ENCODE results near the gene G2E3. TPM values are rescaled to one million over a fixed set of nuclear protein-coding genes. Genes with fewer than 3 reads are reported as not detected.

The G2E3 gene
- total and polyA plus RNA-seq, 9 donors, result 5.5 to 20.4 (median 15.7) TPM

GRCh38 chr14:30547388-30548048 is 11.4 kb upstream of the G2E3 start:
- Histone ChIP-seq H3K27ac (no peak overlapping the region), H3K36me3 (no peaks in the 10 kb centered on the region), H3K4me3 (no peak overlapping the region), H3K27me3 (no peaks in the 10 kb centered on the region), H3K9me3 (no peaks in the 10 kb centered on the region), H3K4me1 (ENCODE audit: insufficient read depth) (no peaks in the 10 kb centered on the region)
- intact Hi-C loops (cut with DNase I), result no loop called here
- no peak for DNase-seq
- WGBS, 3 donors, result 94 to 96% (median 95%) methylated on average over 38 to 40 of the region's 40 CpGs
- TF ChIP-seq CTCF (IDR thresholded peaks at IDR 0.05) (no peak), EP300 (IDR thresholded peaks at IDR 0.05) (no peak), POLR2A (IDR thresholded peaks at IDR 0.05) (no peak)

GRCh38 chr14:30550335-30550734 is 8.6 kb upstream of the G2E3 start:
- no peak for TF ChIP-seq CTCF (IDR thresholded peaks at IDR 0.05)
- TF ChIP-seq POLR2A (IDR thresholded peaks at IDR 0.05), result no peak
- TF ChIP-seq EP300 (IDR thresholded peaks at IDR 0.05), result no peak
- Histone ChIP-seq H3K27ac (no peak overlapping the region), H3K9me3 (no peaks in the 10 kb centered on the region), H3K36me3 (no peaks in the 10 kb centered on the region), H3K4me1 (ENCODE audit: insufficient read depth) (no peaks in the 10 kb centered on the region), H3K27me3 (no peaks in the 10 kb centered on the region), H3K4me3 (no peak overlapping the region)
- intact Hi-C loops (cut with DNase I), result no loop called here
- DNase-seq, result no peak

DNA sequence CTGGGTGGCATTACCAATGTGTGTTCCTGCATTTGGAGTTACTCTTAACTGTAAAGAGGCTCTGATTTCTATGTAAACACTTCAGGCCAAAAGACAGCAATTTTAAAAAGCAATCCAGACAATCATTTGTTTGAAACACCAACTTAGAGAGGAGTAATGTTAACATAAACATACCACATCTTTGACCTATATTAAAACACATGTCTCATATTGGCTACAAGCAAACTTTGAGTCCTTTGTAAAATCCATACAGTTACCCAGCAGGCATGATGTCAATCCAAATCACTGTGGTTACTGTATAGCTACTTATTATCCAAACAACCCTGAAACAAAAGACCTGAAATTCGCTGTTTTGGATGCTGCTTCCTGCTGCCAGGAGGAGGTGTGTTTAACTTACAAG is 7.5 kb upstream of the G2E3 start:
- Histone ChIP-seq H3K27ac (no peak overlapping the region), H3K4me3 (no peak overlapping the region), H3K27me3 (no peaks in the 10 kb centered on the region), H3K9me3 (no peaks in the 10 kb centered on the region), H3K4me1 (ENCODE audit: insufficient read depth) (no peaks in the 10 kb centered on the region), H3K36me3 (no peaks in the 10 kb centered on the region)
- no peak for TF ChIP-seq POLR2A (IDR thresholded peaks at IDR 0.05)
- no peak for TF ChIP-seq CTCF (IDR thresholded peaks at IDR 0.05)
- no peak for TF ChIP-seq EP300 (IDR thresholded peaks at IDR 0.05)
- intact Hi-C loops (cut with DNase I), result no loop called here
- no peak for DNase-seq
- 69 to 83% (median 77%) methylated on average over 1 of the region's 1 CpG for WGBS, 3 donors

- Histone ChIP-seq H3K36me3 (no peaks in the 10 kb centered on the region), H3K4me3 (no peak overlapping the region), H3K27me3 (no peaks in the 10 kb centered on the region), H3K9me3 (no peaks in the 10 kb centered on the region), H3K4me1 (ENCODE audit: insufficient read depth) (no peaks in the 10 kb centered on the region), H3K27ac (no peak overlapping the region)
- DNase-seq, result no peak
- WGBS, 3 donors, result 80 to 88% (median 88%) methylated on average over 3 of the region's 3 CpGs
- no peak for TF ChIP-seq EP300 (IDR thresholded peaks at IDR 0.05)
- no peak for TF ChIP-seq POLR2A (IDR thresholded peaks at IDR 0.05)
- TF ChIP-seq CTCF (IDR thresholded peaks at IDR 0.05), result no peak
- intact Hi-C loops (cut with DNase I), result no loop called here
Measured at GRCh38 chr14:30553311-30553989, 5.5 kb upstream of the G2E3 start.
